K562 (cell line): ENCODE results near the gene IRAK2. TPM values are rescaled to one million over a fixed set of nuclear protein-coding genes. Genes with fewer than 3 reads are reported as not detected.

Source experiments
- ATAC-seq: fragments of 200-7000 bp; cut with Tn5 transposase; 3 replicates; pipeline ENCODE4 v1.9.1; 2020; ENCODE audit warnings: moderate library complexity
- BruUV-seq: library from RNA; stranded (reverse); fragments of 400-500 nt; replicated peaks from 2 replicates; lab custom pipeline; 2021; lab: Mats Ljungman, UMichigan
- CTCF ChIA-PET: fragments of 300-600 bp; formaldehyde crosslinking; extraction: SDS; loops from one replicate; lab custom pipeline; 2021; ENCODE audit warnings: low intra/inter-chr PET ratio; lab: Yijun Ruan, JAX
- POLR2A ChIA-PET: fragments of 300-600, 350-650 bp; sonication (Branson Sonifier 250); formaldehyde crosslinking; extraction: SDS; loops from one replicate; lab custom pipeline; 2021; ENCODE audit warnings: antibody characterized with exemption, inconsistent platforms; lab: Yijun Ruan, JAX
- DNase-seq, 4 experiments: peaks; one replicate each; pipeline versions ENCODE4 v3.0.0 to v3.0.0-alpha.2; 2011 to 2018; ENCODE audit warnings: low spot score in 3 of 4, mixed read lengths in 3 of 4; ENCODE audit errors: extremely low read depth in 1 of 4
- FAIRE-seq: peaks from 2 replicates; lab custom pipeline; 2011; peaks lifted over from hg19 to GRCh38; lab: Jason Lieb, UNC
- H2AFZ ChIP-seq: 2 replicates; pipeline ENCODE4 v1.6.0; 2011; ENCODE audit warnings: low read depth, low read length, control low read depth, inconsistent platforms
- H3K27ac ChIP-seq: fragments of 200-600 bp; 3 replicates; pipeline ENCODE4 v1.8.0; 2011; ENCODE audit warnings: low read depth, mild to moderate bottlenecking, control low read depth, inconsistent platforms, low read length, moderate library complexity, mixed read lengths; ENCODE audit errors: extremely low read depth
- H3K27me3 ChIP-seq, 2 experiments: fragments of 300-600 bp in 1 of 2; 2 replicates in 1 of 2; 3 replicates in 1 of 2; pipeline versions ENCODE4 v1.6.0 to v1.8.0; 2011; ENCODE audit warnings: inconsistent platforms in 2 of 2, low read length in 2 of 2, mild to moderate bottlenecking in 1 of 2, mixed read lengths in 1 of 2, moderate library complexity in 1 of 2; ENCODE audit not compliant: control insufficient read depth in 2 of 2, insufficient read depth in 2 of 2
- H3K36me3 ChIP-seq: fragments of 300-600 bp; 3 replicates; pipeline ENCODE4 v1.8.0; 2011; ENCODE audit warnings: mild to moderate bottlenecking, low read length, inconsistent platforms; ENCODE audit not compliant: control insufficient read depth, insufficient read depth
- H3K4me1 ChIP-seq, 2 experiments: fragments of 200-600 bp in 1 of 2; replicated peaks in 1 of 2; 2 replicates in 1 of 2; 3 replicates in 1 of 2; pipeline versions ENCODE4 v1.5.1 to v1.8.0; 2011; ENCODE audit warnings: inconsistent platforms in 2 of 2, low read length in 2 of 2, mild to moderate bottlenecking in 1 of 2, mixed read lengths in 1 of 2, moderate library complexity in 1 of 2; ENCODE audit not compliant: control insufficient read depth in 2 of 2, insufficient read depth in 2 of 2
- H3K4me2 ChIP-seq: 2 replicates; pipeline ENCODE4 v1.6.1; 2011; ENCODE audit warnings: low read length, control low read depth, inconsistent platforms, mixed read lengths; ENCODE audit not compliant: insufficient read depth
- H3K4me3 ChIP-seq: fragments of 200-600 bp; sonication (generic), shearing (Covaris generic); 2 replicates; pipeline ENCODE4 v1.5.1; 2016; ENCODE audit warnings: control low read depth, inconsistent platforms
- H3K79me2 ChIP-seq: fragments of 200-600 bp; 3 replicates; pipeline ENCODE4 v1.8.0; 2011; ENCODE audit warnings: low read length, inconsistent platforms; ENCODE audit not compliant: control insufficient read depth, insufficient read depth
- H3K9ac ChIP-seq, 2 experiments: 2 replicates each; pipeline versions ENCODE4 v1.6.0 to v1.6.1; 2011; ENCODE audit warnings: low read depth in 2 of 2, low read length in 2 of 2, control low read depth in 1 of 2, inconsistent platforms in 1 of 2, mild to moderate bottlenecking in 1 of 2, mixed read lengths in 1 of 2; ENCODE audit not compliant: insufficient read depth in 1 of 2
- H3K9me1 ChIP-seq: one replicate; pipeline ENCODE4 v1.6.0; 2011; ENCODE audit warnings: inconsistent platforms, mild to moderate bottlenecking, low read length, moderate library complexity; ENCODE audit not compliant: control insufficient read depth, insufficient read depth
- H3K9me3 ChIP-seq: replicated peaks from 2 replicates; pipeline ENCODE4 v1.5.1; 2011; ENCODE audit warnings: low read depth, low read length, inconsistent platforms; ENCODE audit not compliant: control insufficient read depth, insufficient read depth
- H4K20me1 ChIP-seq: replicated peaks from 2 replicates; pipeline ENCODE4 v1.6.1; 2011; ENCODE audit warnings: low read length, inconsistent platforms, mixed read lengths; ENCODE audit not compliant: control insufficient read depth, insufficient read depth
- CCNT2 ChIP-seq: IDR thresholded peaks from 2 replicates; pipeline ENCODE4 v1.6.1; 2011; ENCODE audit warnings: borderline replicate concordance, low read depth, mild to moderate bottlenecking, moderate library complexity, mixed read lengths, low read length; ENCODE audit not compliant: insufficient read length; ENCODE audit errors: extremely low read depth
- CEBPG ChIP-seq, 3 experiments: fragments of 200-800 bp in 1 of 3; sonication (Bioruptor generic) in 1 of 3; sonication (generic) in 1 of 3; formaldehyde crosslinking in 1 of 3; IDR thresholded peaks in 2 of 3; conservative IDR thresholded peaks in 1 of 3; 2 replicates each; pipeline versions ENCODE4 v1.6.1 to v1.8.0; 2016 to 2022; ENCODE audit warnings: missing compliant biosample characterization in 2 of 3, missing genetic modification characterization in 2 of 3, mild to moderate bottlenecking in 1 of 3, missing genetic modification reagents in 1 of 3
- DMBX1 ChIP-seq: fragments of 250-450 bp; sonication (Bioruptor Pico); IDR thresholded peaks from 2 replicates; pipeline ENCODE4 v1.8.0; 2022; ENCODE audit warnings: inconsistent platforms, mild to moderate bottlenecking, moderate library complexity, borderline replicate concordance
- HDAC2 ChIP-seq: fragments of 450-650 bp; IDR thresholded peaks from 2 replicates; pipeline ENCODE4 v1.6.1; 2016; ENCODE audit warnings: mild to moderate bottlenecking
- HMGN3 ChIP-seq: IDR thresholded peaks from 2 replicates; pipeline ENCODE4 v1.6.1; 2011; ENCODE audit warnings: borderline replicate concordance, low read depth, mild to moderate bottlenecking, mixed read lengths, low read length; ENCODE audit not compliant: insufficient read length; ENCODE audit errors: extremely low read depth
- MYNN ChIP-seq, 2 experiments: sonication (generic); formaldehyde crosslinking in 1 of 2; IDR thresholded peaks; 2 replicates each; pipeline versions ENCODE4 v1.5.0 to v1.6.1; 2016 to 2020; ENCODE audit warnings: antibody characterized with exemption in 1 of 2, missing genetic modification reagents in 1 of 2
- PHF21A ChIP-seq: fragments of 450-650 bp; IDR thresholded peaks from 2 replicates; pipeline ENCODE4 v1.6.1; 2017; ENCODE audit warnings: low read depth, borderline replicate concordance
- POLR3A ChIP-seq: IDR thresholded peaks from 2 replicates; pipeline ENCODE4 v1.6.1; 2011; ENCODE audit warnings: borderline replicate concordance, mild to moderate bottlenecking, moderate library complexity; ENCODE audit not compliant: insufficient read length, insufficient read depth; ENCODE audit errors: extremely low read depth
- RB1 ChIP-seq: fragments of 450-650 bp; IDR thresholded peaks from 2 replicates; pipeline ENCODE4 v1.6.1; 2017; ENCODE audit warnings: low read depth, mild to moderate bottlenecking
- RBBP5 ChIP-seq: fragments of 200-600 bp; sonication (generic); IDR thresholded peaks from 2 replicates; pipeline ENCODE4 v1.6.1; 2012; ENCODE audit warnings: borderline replicate concordance, mild to moderate bottlenecking, low read length, control low read depth, inconsistent platforms; ENCODE audit not compliant: insufficient read depth, poor library complexity, severe bottlenecking
- SOX6 ChIP-seq: fragments of 450-650 bp; IDR thresholded peaks from 2 replicates; pipeline ENCODE4 v1.6.1; 2014; ENCODE audit warnings: mild to moderate bottlenecking
- SP2 ChIP-seq: IDR thresholded peaks from 2 replicates; pipeline ENCODE4 v1.6.1; 2011; ENCODE audit warnings: mild to moderate bottlenecking, low read depth, low read length, moderate library complexity; ENCODE audit not compliant: poor library complexity, severe bottlenecking; ENCODE audit errors: extremely low read depth
- SPI1 ChIP-seq: IDR thresholded peaks from 2 replicates; pipeline ENCODE4 v1.6.1; 2011; ENCODE audit warnings: low read depth, low read length, control low read depth, borderline replicate concordance
- THRB ChIP-seq: fragments of 450-650 bp; formaldehyde crosslinking; conservative IDR thresholded peaks from 2 replicates; pipeline ENCODE4 v1.4.0; 2022; ENCODE audit warnings: mild to moderate bottlenecking, missing genetic modification characterization
- ZBTB17 ChIP-seq: fragments of 450-650 bp; formaldehyde crosslinking; IDR thresholded peaks from 2 replicates; pipeline ENCODE4 v1.4.0; 2020; ENCODE audit warnings: mild to moderate bottlenecking
- ZNF224 ChIP-seq: sonication (generic); formaldehyde crosslinking; IDR thresholded peaks from 2 replicates; pipeline ENCODE4 v1.8.0; 2022; ENCODE audit warnings: mild to moderate bottlenecking, missing genetic modification reagents
- ZNF311 ChIP-seq: fragments of 250-450 bp; sonication (Bioruptor Pico); IDR thresholded peaks from 2 replicates; pipeline ENCODE4 v1.4.0; 2020; ENCODE audit warnings: mild to moderate bottlenecking, moderate library complexity
- WGBS: fragments of 100-300 bp; shearing (Covaris generic); methylation state at CpG from one replicate; pipeline ENCODE4 v1.1.6; 2016; ENCODE audit warnings: low coverage, mixed read lengths; ENCODE audit not compliant: insufficient coverage; ENCODE audit errors: missing lambda C conversion rate; 5-methylcytosine and 5-hydroxymethylcytosine counted together
- in situ Hi-C: fragments of 300-500 bp; cut with MboI; formaldehyde crosslinking; loops from 4 replicates; pipeline ENCODE4 v1.15.0; 2018; ENCODE audit warnings: inconsistent platforms, mixed read lengths
- intact Hi-C: fragments of 100-400 bp; cut with micrococcal nuclease; formaldehyde crosslinking; loops from 2 replicates; pipeline ENCODE4 v1.14.2; 2022
- polyA plus RNA-seq, 8 experiments: library from polyadenylated mRNA; depleted of rRNA in 4 of 8; stranded (reverse) in 5 of 8; unstranded in 3 of 8; fragments of >200 nt; fragmentation: Nextera tagmentation in 2 of 8; fragmentation: Illumina TruSeq in 1 of 8; extraction: Ambion mirVana in 2 of 8; extraction: Trizol in 1 of 8; gene quantifications; 2 replicates each; pipeline versions ENCODE4 v1.2.1 to v1.2.3, GENCODE V29; 2011 to 2014; ENCODE audit warnings: inconsistent platforms in 1 of 8, missing spikeins in 1 of 8
- total RNA-seq, 7 experiments: library from RNA; depleted of rRNA in 6 of 7; stranded (reverse); fragments of >200 nt in 6 of 7; fragmentation: Illumina TruSeq in 2 of 7; extraction: Trizol in 2 of 7; gene quantifications; 2 replicates each; pipeline versions ENCODE4 v1.2.1 to v1.2.3, GENCODE V29; 2011 to 2021; ENCODE audit warnings: low replicate concordance in 1 of 7
- TF ChIP-seq, protein P1 (sequence below): sonication (generic); IDR thresholded peaks from 2 replicates; pipeline ENCODE4 v1.6.1; 2016

The IRAK2 gene
- total and polyA plus RNA-seq, 9 of the 15 experiments (the other 6 are each of a cell fraction or from before 2014, with no cell fraction given), result 0.42 to 4.4 (median 2.7) TPM

GRCh38 chr3:10292505-10293419 lies 128.0 kb downstream of the IRAK2 start, which contains the start of gene GHRL:
GHRL (minus strand) TSS chr3:10292947; CDS start chr3:10290180, 2,767 bp downstream.
- peaks cover 27% of the 10 kb centered on the region; the same call in 1 of the 3 replicates for H3K36me3 ChIP-seq
- no peak within 1 kb of the TSS for H3K4me3 ChIP-seq
- intact Hi-C loops (no loop called here), in situ Hi-C loops (no loop called here)
- TSS peak; percentile 29 for BruUV-seq
- H3K9ac ChIP-seq, result peak within 1 kb of the TSS; percentile 21 to 77; a peak in 2 of 4 replicates
- WGBS, result 31% methylated on average over 12 of the region's 12 CpGs
- H3K27ac ChIP-seq, result peak within 1 kb of the TSS; percentile 68
- ChIA-PET POLR2A (interaction anchor here (0.6 to 5.3 kb wide), 13 partner anchors 9 to 686 kb away, joined by 3 to 49 read pairs (median 3); no protein-coding TSS in a partner anchor), CTCF (no interaction called here)
- ATAC-seq (peak; percentile 76), FAIRE-seq (peak; percentile 79), DNase-seq (peak; percentile 51 to 65 (median 56))
- H3K4me1 ChIP-seq, result peaks cover 7 to 23% of the 10 kb centered on the region in 2 experiments
- H2AFZ ChIP-seq, result peak within 1 kb of the TSS; percentile 78
- no peaks in the 10 kb centered on the region for H4K20me1 ChIP-seq
- no peaks in the 10 kb centered on the region for H3K27me3 ChIP-seq
- no peaks in the 10 kb centered on the region for H3K9me3 ChIP-seq
- no peaks in the 10 kb centered on the region for H3K9me1 ChIP-seq
- no peaks in the 10 kb centered on the region for H3K79me2 ChIP-seq
- peak within 1 kb of the TSS; percentile 62 for H3K4me2 ChIP-seq
- no peak for TF ChIP-seq SP2
- TF ChIP-seq CCNT2, result peak; percentile 30
- no peak for TF ChIP-seq ZNF311
- TF ChIP-seq, protein P1, sequence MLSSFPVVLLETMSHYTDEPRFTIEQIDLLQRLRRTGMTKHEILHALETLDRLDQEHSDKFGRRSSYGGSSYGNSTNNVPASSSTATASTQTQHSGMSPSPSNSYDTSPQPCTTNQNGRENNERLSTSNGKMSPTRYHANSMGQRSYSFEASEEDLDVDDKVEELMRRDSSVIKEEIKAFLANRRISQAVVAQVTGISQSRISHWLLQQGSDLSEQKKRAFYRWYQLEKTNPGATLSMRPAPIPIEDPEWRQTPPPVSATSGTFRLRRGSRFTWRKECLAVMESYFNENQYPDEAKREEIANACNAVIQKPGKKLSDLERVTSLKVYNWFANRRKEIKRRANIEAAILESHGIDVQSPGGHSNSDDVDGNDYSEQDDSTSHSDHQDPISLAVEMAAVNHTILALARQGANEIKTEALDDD, result no peak
- TF ChIP-seq HMGN3, result no peak
- TF ChIP-seq RBBP5, result peak; percentile 36
- no peak for TF ChIP-seq PHF21A
- peak; percentile 47; the same call in 1 of the 2 replicates for TF ChIP-seq ZBTB17
- TF ChIP-seq ZNF224 (CRISPR knock-in tag), result no peak
- TF ChIP-seq RB1, result no peak
- peak; percentile 73; the same call in 1 of the 2 replicates for TF ChIP-seq SPI1
- no peak for TF ChIP-seq CEBPG (CRISPR knock-in tag; IDR thresholded peaks at IDR 0.05)
- TF ChIP-seq CEBPG (tag; conservative IDR thresholded peaks at IDR 0.05 in 1 of 2, IDR thresholded peaks at IDR 0.05 in 1 of 2), result no peak
- 0 out of 2 replicates have a peak, but pooled peaks have one; percentile 33 for TF ChIP-seq HDAC2
- TF ChIP-seq THRB (CRISPR knock-in tag), result no peak
- peak; percentile 18; the same call in 1 of the 2 replicates for TF ChIP-seq DMBX1 (CRISPR knock-in tag)
- TF ChIP-seq SOX6, result peak; percentile 44; the same call in 1 of the 2 replicates
- TF ChIP-seq MYNN (IDR thresholded peaks at IDR 0.05), result peak; percentile 79
- no peak for TF ChIP-seq MYNN (CRISPR knock-in tag; IDR thresholded peaks at IDR 0.05)
- TF ChIP-seq POLR3A, result no peak
